Measurements from ENCODE around the gene PLPP6. TPM values are rescaled to one million over a fixed set of nuclear protein-coding genes. Genes with fewer than 3 reads are reported as not detected.

Gene PLPP6
- total RNA-seq, 1 experiment from 2014 or later: 6.3 TPM

DNA sequence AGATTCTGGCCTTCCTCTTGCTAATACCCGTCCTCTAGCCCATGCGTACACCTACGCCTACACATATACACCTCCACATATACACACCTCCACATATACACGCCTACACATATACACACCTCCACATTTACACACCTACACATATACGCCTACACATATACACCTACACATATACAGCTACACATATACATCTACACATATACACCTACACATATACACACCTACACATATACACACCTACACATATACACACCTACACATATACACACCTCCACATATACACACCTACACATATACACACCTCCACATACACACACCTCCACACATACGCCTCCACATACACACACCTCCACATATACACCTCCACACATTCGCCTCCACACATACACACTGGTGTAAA is 51.8 kb downstream of the PLPP6 start:
- Mint-ChIP-seq H3K36me3 (ENCODE audit: insufficient read depth, unreplicated experiment) (peaks cover 61% of the 10 kb centered on the region), H3K27me3 (ENCODE audit: insufficient read depth, unreplicated experiment) (no peaks in the 10 kb centered on the region), H3K4me1 (ENCODE audit: insufficient read depth, unreplicated experiment) (no peaks in the 10 kb centered on the region), H3K4me3 (ENCODE audit: unreplicated experiment) (no peak overlapping the region), H3K27ac (ENCODE audit: low read depth, unreplicated experiment) (no peak overlapping the region), H3K9me3 (ENCODE audit: unreplicated experiment) (peaks cover 8% of the 10 kb centered on the region)
- ChIA-PET POLR2A (interaction anchor here (0.6 to 1.7 kb wide), 3 partner anchors 19 to 280 kb away, joined by 3 to 5 read pairs (median 3); no protein-coding TSS in a partner anchor), CTCF (interaction anchor here (1.3 kb wide), 1 partner anchor 51 kb away, joined by 3 read pairs; no protein-coding TSS in a partner anchor)
- BruUV-seq (replicated peaks): no TSS peak
- DNase-seq (ENCODE audit: unreplicated experiment): no peak
- intact Hi-C loops (cut with micrococcal nuclease): no loop called here
- TF ChIP-seq, protein P1, sequence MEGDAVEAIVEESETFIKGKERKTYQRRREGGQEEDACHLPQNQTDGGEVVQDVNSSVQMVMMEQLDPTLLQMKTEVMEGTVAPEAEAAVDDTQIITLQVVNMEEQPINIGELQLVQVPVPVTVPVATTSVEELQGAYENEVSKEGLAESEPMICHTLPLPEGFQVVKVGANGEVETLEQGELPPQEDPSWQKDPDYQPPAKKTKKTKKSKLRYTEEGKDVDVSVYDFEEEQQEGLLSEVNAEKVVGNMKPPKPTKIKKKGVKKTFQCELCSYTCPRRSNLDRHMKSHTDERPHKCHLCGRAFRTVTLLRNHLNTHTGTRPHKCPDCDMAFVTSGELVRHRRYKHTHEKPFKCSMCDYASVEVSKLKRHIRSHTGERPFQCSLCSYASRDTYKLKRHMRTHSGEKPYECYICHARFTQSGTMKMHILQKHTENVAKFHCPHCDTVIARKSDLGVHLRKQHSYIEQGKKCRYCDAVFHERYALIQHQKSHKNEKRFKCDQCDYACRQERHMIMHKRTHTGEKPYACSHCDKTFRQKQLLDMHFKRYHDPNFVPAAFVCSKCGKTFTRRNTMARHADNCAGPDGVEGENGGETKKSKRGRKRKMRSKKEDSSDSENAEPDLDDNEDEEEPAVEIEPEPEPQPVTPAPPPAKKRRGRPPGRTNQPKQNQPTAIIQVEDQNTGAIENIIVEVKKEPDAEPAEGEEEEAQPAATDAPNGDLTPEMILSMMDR (IDR thresholded peaks at IDR 0.05; ENCODE audit: unreplicated experiment): no peak

GRCh38 chr9:4714266-4715016 is 52.3 kb downstream of the PLPP6 start:
- H3K4me3 Mint-ChIP-seq (ENCODE audit: unreplicated experiment): no peak overlapping the region
- no TSS peak for BruUV-seq (replicated peaks)
- H3K27ac Mint-ChIP-seq (ENCODE audit: low read depth, unreplicated experiment): no peak overlapping the region
- no peak for DNase-seq (ENCODE audit: unreplicated experiment)
- H3K36me3 Mint-ChIP-seq (ENCODE audit: insufficient read depth, unreplicated experiment): peaks cover 61% of the 10 kb centered on the region
- CTCF ChIA-PET: no interaction called here
- no peaks in the 10 kb centered on the region for H3K4me1 Mint-ChIP-seq (ENCODE audit: insufficient read depth, unreplicated experiment)
- intact Hi-C loops (cut with micrococcal nuclease): no loop called here
- TF ChIP-seq, protein P1 (IDR thresholded peaks at IDR 0.05; ENCODE audit: unreplicated experiment): no peak
- no peaks in the 10 kb centered on the region for H3K27me3 Mint-ChIP-seq (ENCODE audit: insufficient read depth, unreplicated experiment)
- POLR2A ChIA-PET: interaction anchor here (0.8 to 1.7 kb wide), 4 partner anchors 18 to 35 kb away, joined by 3 to 5 read pairs (median 4); partner anchors contain the start of gene CDC37L1
- H3K9me3 Mint-ChIP-seq (ENCODE audit: unreplicated experiment): peaks cover 8% of the 10 kb centered on the region

Other genes with a start within 250 kb of the PLPP6 start
- 0.16 TPM in 1 of 2 replicates, not detected in the other for gene SLC1A1, start 171.8 kb upstream of the PLPP6 start, total RNA-seq (2022)
- gene SPATA6L, start 4.2 kb downstream of the PLPP6 start, total RNA-seq (2022): 3.7 and 5.5 TPM in 2 replicates
- gene CDC37L1, start 17.3 kb downstream of the PLPP6 start, total RNA-seq (2022): 13.8 and 20.4 TPM in 2 replicates
- gene AK3, start 78.9 kb downstream of the PLPP6 start, total RNA-seq (2022): 61.0 and 64.1 TPM in 2 replicates
- 20.2 and 27.8 TPM in 2 replicates for gene RCL1, start 130.7 kb downstream of the PLPP6 start, total RNA-seq (2022)